ENCODE data around the gene DENND5A.

Gene DENND5A

GRCh38 chr11:9092853-9093778 is 172.0 kb downstream of the DENND5A start:
- no peak for DNase-seq

DNA sequence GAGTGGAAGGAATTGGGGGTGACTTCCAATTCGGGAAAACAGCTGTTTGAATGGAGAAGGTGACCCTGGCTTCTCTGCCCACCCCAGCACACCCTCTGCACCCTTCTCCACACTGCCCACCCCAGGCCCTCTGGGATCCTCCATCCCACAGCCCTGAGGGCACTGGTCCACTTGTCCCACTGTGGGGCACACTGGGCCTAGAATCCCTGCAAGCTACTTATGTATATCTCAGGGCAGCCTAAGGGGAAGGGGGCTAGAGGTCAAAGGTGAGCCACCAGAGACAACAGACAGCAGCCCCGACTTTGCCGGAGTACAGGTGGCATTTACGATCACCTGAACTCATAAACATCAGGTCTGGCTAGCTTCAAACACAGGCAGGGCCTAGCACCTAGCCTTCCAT is 173.1 kb downstream of the DENND5A start:
- no peak for DNase-seq

DNA sequence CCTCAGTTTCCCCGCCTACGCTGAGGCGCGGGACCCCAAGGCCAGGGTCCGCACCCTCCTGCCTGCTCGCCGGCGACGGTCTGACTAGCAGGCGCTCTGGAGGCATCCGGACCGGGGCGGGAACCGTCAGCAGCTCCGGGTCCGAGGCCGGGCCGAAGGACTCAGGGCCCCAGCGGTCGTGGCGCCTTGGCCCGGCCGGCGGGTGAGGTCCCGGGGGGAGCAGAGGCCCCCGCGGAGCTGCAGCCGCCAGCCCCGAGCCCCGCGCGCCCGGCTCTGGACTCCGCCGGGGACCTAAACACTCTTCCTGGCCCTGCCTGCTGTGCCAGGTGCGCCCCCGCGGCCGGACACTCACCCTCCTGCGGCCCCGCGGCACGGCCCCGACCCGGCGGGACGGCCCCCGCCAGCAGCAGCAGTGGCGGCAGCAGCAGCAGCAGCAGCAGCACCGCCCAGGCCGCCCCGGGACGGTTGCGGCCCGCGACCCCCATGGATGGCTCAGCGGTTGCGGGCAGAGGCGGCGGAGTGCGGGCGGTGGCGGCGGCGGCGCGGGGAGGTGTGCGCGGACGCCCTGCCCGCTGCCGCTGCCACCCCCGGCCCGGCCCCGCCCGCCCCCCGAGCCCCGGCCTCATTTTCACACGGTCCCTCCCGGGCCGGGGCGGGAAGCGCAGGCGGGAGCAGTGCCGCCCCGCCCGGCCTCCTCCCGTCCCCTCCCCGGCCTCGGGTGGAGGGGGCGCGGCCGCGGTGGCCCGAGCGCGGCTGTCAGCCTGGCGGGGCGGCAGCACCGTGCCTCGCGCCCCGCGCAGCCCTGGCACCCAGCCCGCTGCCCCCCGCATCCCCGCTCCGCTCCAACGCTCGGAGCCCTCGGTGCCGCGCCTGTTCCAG is 173.9 kb downstream of the DENND5A start, which contains the start of gene SCUBE2:
Gene SCUBE2, minus strand, starts transcription at position 556 of the 879 bp plus-strand sequence. Its CDS starts 71 bp downstream, at position 485.
- no peak for DNase-seq

- no peak for DNase-seq
Observed at GRCh38 chr11:9090488-9091043, 174.6 kb downstream of the DENND5A start.

- DNase-seq: no peak
Observed at GRCh38 chr11:9089636-9090035, 175.5 kb downstream of the DENND5A start.

GRCh38 chr11:9089061-9089460 is 176.1 kb downstream of the DENND5A start:
- no peak for DNase-seq

All from NCI-H1105 treated with DMSO at 0.1 percent for 48 hours (cell line).